Caco-2 (cell line): ENCODE measurements around the gene BEND7. TPM values are rescaled to one million over a fixed set of nuclear protein-coding genes. Genes with fewer than 3 reads are reported as not detected.
A peak's percentile ranks its signal among the peaks of the same experiment; 100 is the strongest.

Source experiments
- BruUV-seq: library from RNA; stranded (reverse); fragments of 400-500 nt; replicated peaks from 2 replicates; lab custom pipeline; 2021; lab: Mats Ljungman, UMichigan
- CTCF ChIA-PET: fragments of 300-600 bp; sonication (Branson Sonifier 250); formaldehyde crosslinking; loops from one replicate; lab custom pipeline; 2022; ENCODE audit warnings: antibody characterized with exemption; lab: Charles Lee
- POLR2A ChIA-PET: fragments of 300-600 bp; sonication (Branson Sonifier 250); formaldehyde crosslinking; loops from one replicate; lab custom pipeline; 2022; ENCODE audit warnings: antibody characterized with exemption; lab: Charles Lee
- DNase-seq, 2 experiments: peaks; one replicate each; pipeline versions ENCODE4 v3.0.0 to v3.0.0-alpha.2; 2020 to 2022
- H3K27me3 ChIP-seq: replicated peaks from 2 replicates; pipeline ENCODE4 v1.6.0; 2011; ENCODE audit warnings: low read length; ENCODE audit not compliant: control insufficient read depth, insufficient read depth
- H3K36me3 ChIP-seq: 2 replicates; pipeline ENCODE4 v1.5.1; 2011; ENCODE audit warnings: low read length; ENCODE audit not compliant: control insufficient read depth, insufficient read depth
- H3K4me1 ChIP-seq: fragments of 250-450 bp; sonication (Bioruptor Pico); 2 replicates; pipeline ENCODE4 v1.5.1; 2020; ENCODE audit warnings: mild to moderate bottlenecking
- H3K4me3 ChIP-seq: 2 replicates; pipeline ENCODE4 v1.5.1; 2011; ENCODE audit warnings: low read depth, mild to moderate bottlenecking, control low read depth, low read length
- H3K9me3 ChIP-seq: fragments of 250-450 bp; sonication (Bioruptor Pico); 2 replicates; pipeline ENCODE4 v1.5.1; 2020; ENCODE audit warnings: mild to moderate bottlenecking, moderate library complexity
- H3K27ac Mint-ChIP-seq: one replicate; pipeline ENCODE4 v1.8.0; 2022; ENCODE audit warnings: mixed read lengths; ENCODE audit not compliant: unreplicated experiment
- H3K27me3 Mint-ChIP-seq: one replicate; pipeline ENCODE4 v1.8.0; 2022; ENCODE audit warnings: mixed read lengths; ENCODE audit not compliant: insufficient read depth, unreplicated experiment
- H3K36me3 Mint-ChIP-seq: one replicate; pipeline ENCODE4 v1.8.0; 2022; ENCODE audit warnings: mild to moderate bottlenecking, mixed read lengths; ENCODE audit not compliant: insufficient read depth, unreplicated experiment
- H3K4me1 Mint-ChIP-seq: one replicate; pipeline ENCODE4 v1.8.0; 2022; ENCODE audit warnings: low read depth, mixed read lengths; ENCODE audit not compliant: unreplicated experiment
- H3K4me3 Mint-ChIP-seq: one replicate; pipeline ENCODE4 v1.8.0; 2022; ENCODE audit warnings: mild to moderate bottlenecking, moderate library complexity, mixed read lengths; ENCODE audit not compliant: unreplicated experiment
- H3K9me3 Mint-ChIP-seq: one replicate; pipeline ENCODE4 v1.8.0; 2022; ENCODE audit warnings: mixed read lengths; ENCODE audit not compliant: unreplicated experiment
- CTCF ChIP-seq, 2 experiments: fragments of 200-600 bp in 1 of 2; IDR thresholded peaks; 1 replicate in 1 of 2; 2 replicates in 1 of 2; pipeline versions ENCODE4 v1.5.1 to v1.8.0; 2011 to 2022; ENCODE audit warnings: antibody characterized with exemption in 1 of 2, control low read depth in 1 of 2, inconsistent platforms in 1 of 2, low read depth in 1 of 2, low read length in 1 of 2, mild to moderate bottlenecking in 1 of 2, moderate library complexity in 1 of 2; ENCODE audit not compliant: insufficient read depth in 1 of 2, severe bottlenecking in 1 of 2, unreplicated experiment in 1 of 2
- intact Hi-C: fragments of 100-400 bp; cut with micrococcal nuclease; formaldehyde crosslinking; loops from one replicate; pipeline ENCODE4 v1.10.0; 2022; ENCODE audit not compliant: unreplicated experiment
- total RNA-seq: library from RNA; stranded (reverse); gene quantifications from 2 replicates; pipeline ENCODE4 v1.2.3, GENCODE V29; 2022

BEND7 gene
- total RNA-seq, 1 experiment from 2014 or later: 27.8 TPM

DNA sequence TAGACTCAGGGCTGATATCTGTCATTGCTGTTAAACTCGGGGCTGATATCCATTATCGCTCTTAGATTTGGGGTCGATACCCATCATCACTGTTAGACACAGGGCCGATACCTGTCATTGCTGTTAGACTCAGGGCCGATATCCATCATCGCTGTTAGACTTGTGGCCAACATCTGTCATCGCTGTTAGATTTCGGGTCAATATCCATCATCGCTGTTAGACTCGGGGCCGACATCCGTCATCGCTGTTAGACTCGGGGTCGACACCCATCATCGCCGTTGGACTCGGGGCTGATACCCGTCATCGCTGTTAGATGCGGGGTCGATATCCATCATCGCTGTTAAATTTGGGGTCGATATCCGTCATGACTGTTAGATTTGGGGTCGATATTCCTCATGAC lies 54.8 kb downstream of the BEND7 start:
- Histone ChIP-seq H3K36me3 (no peaks in the 10 kb centered on the region), H3K4me1 (no peaks in the 10 kb centered on the region), H3K4me3 (no peak overlapping the region), H3K9me3 (no peaks in the 10 kb centered on the region), H3K27me3 (no peaks in the 10 kb centered on the region)
- no peak for DNase-seq
- BruUV-seq: no TSS peak
- TF ChIP-seq CTCF (IDR thresholded peaks at IDR 0.05; ENCODE audit: insufficient read depth in 1 of 2, low read depth in 1 of 2, low read length in 1 of 2, severe bottlenecking in 1 of 2, unreplicated experiment in 1 of 2): no peak
- no peak overlapping the region for H3K27ac Mint-ChIP-seq
- no peaks in the 10 kb centered on the region for H3K27me3 Mint-ChIP-seq
- ChIA-PET POLR2A (no interaction called here), CTCF (no interaction called here)
- no peak overlapping the region for H3K4me3 Mint-ChIP-seq
- H3K4me1 Mint-ChIP-seq: no peaks in the 10 kb centered on the region
- H3K36me3 Mint-ChIP-seq: no peaks in the 10 kb centered on the region
- intact Hi-C loops: no loop called here
- no peaks in the 10 kb centered on the region for H3K9me3 Mint-ChIP-seq

GRCh38 chr10:13472359-13472758 lies 56.5 kb downstream of the BEND7 start:
- no peaks in the 10 kb centered on the region for H3K9me3 Mint-ChIP-seq
- intact Hi-C loops: no loop called here
- no peaks in the 10 kb centered on the region for H3K4me1 Mint-ChIP-seq
- Histone ChIP-seq H3K36me3 (no peaks in the 10 kb centered on the region), H3K9me3 (no peaks in the 10 kb centered on the region), H3K27me3 (no peaks in the 10 kb centered on the region), H3K4me3 (no peak overlapping the region), H3K4me1 (no peaks in the 10 kb centered on the region)
- no peak for DNase-seq
- ChIA-PET POLR2A (no interaction called here), CTCF (no interaction called here)
- no peak overlapping the region for H3K4me3 Mint-ChIP-seq
- no peaks in the 10 kb centered on the region for H3K27me3 Mint-ChIP-seq
- H3K36me3 Mint-ChIP-seq: no peaks in the 10 kb centered on the region
- no peak for TF ChIP-seq CTCF (IDR thresholded peaks at IDR 0.05; ENCODE audit: insufficient read depth in 1 of 2, low read depth in 1 of 2, low read length in 1 of 2, severe bottlenecking in 1 of 2, unreplicated experiment in 1 of 2)
- BruUV-seq: no TSS peak
- no peak overlapping the region for H3K27ac Mint-ChIP-seq

DNA sequence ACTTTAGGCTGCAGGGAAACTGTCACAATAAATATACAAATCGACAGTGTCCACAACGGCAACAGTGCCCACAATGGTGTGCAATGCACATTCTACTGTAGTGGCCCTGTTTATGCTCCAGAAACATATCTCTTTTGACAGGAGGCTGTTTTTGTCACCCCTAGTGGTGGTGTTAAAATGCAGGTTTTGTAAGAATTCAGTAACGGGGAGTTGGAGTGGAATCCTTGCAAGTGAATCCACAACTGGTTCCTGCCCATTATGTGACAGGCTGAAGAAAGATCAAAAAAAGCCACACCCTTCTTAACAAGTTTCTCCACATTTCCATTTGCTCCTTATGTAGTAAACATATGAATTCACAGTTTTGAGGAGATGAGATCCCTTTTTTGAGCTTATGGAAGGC lies 58.5 kb downstream of the BEND7 start:
- peak in 1 of 2 experiments; percentile 47 for TF ChIP-seq CTCF (IDR thresholded peaks at IDR 0.05; ENCODE audit: insufficient read depth in 1 of 2, low read depth in 1 of 2, low read length in 1 of 2, severe bottlenecking in 1 of 2, unreplicated experiment in 1 of 2)
- BruUV-seq: no TSS peak
- DNase-seq: peak in 1 of 2 experiments; percentile 29
- no peaks in the 10 kb centered on the region for H3K36me3 Mint-ChIP-seq
- no peaks in the 10 kb centered on the region for H3K9me3 ChIP-seq
- no peaks in the 10 kb centered on the region for H3K27me3 Mint-ChIP-seq
- POLR2A ChIA-PET: no interaction called here
- no peak overlapping the region for H3K4me3 Mint-ChIP-seq
- H3K36me3 ChIP-seq: no peaks in the 10 kb centered on the region
- CTCF ChIA-PET: no interaction called here
- no peaks in the 10 kb centered on the region for H3K4me1 ChIP-seq
- H3K27me3 ChIP-seq: no peaks in the 10 kb centered on the region
- intact Hi-C loops: loop anchor here (1.0 kb wide), 1 partner anchor 30 kb away; no protein-coding TSS in a partner anchor
- H3K4me3 ChIP-seq: no peak overlapping the region
- H3K4me1 Mint-ChIP-seq: no peaks in the 10 kb centered on the region
- no peak overlapping the region for H3K27ac Mint-ChIP-seq
- no peaks in the 10 kb centered on the region for H3K9me3 Mint-ChIP-seq
